HEK293T (cell line): ENCODE data around the gene RGS3.

Source experiments
- CTCF ChIA-PET: fragments of 350-600 bp; formaldehyde crosslinking; extraction: SDS; loops from one replicate; lab custom pipeline; 2021; ENCODE audit warnings: antibody characterized with exemption, inconsistent platforms; lab: Yijun Ruan, JAX
- POLR2A ChIA-PET: fragments of 350-600 bp; formaldehyde crosslinking; extraction: SDS; loops from one replicate; lab custom pipeline; 2020; ENCODE audit warnings: antibody characterized with exemption, inconsistent platforms; lab: Yijun Ruan, JAX
- DNase-seq: peaks from one replicate; pipeline ENCODE4 v3.0.0; 2012; ENCODE audit warnings: mixed read lengths; ENCODE audit errors: extremely low spot score
- ARNT ChIP-seq: fragments of 450-650 bp; IDR thresholded peaks from 2 replicates; pipeline ENCODE4 v1.6.1; 2017; ENCODE audit warnings: mild to moderate bottlenecking
- BHLHE40 ChIP-seq: fragments of 450-650 bp; IDR thresholded peaks from 2 replicates; pipeline ENCODE4 v1.6.1; 2016; ENCODE audit warnings: mild to moderate bottlenecking, moderate library complexity, borderline replicate concordance
- CTBP1 ChIP-seq: fragments of 450-650 bp; IDR thresholded peaks from 2 replicates; pipeline ENCODE4 v1.6.1; 2016; ENCODE audit warnings: borderline replicate concordance
- ELF4 ChIP-seq: fragments of 450-650 bp; IDR thresholded peaks from 2 replicates; pipeline ENCODE4 v1.6.1; 2017; ENCODE audit warnings: antibody characterized with exemption
- FOXA1 ChIP-seq: fragments of 450-650 bp; IDR thresholded peaks from 2 replicates; pipeline ENCODE4 v1.6.1; 2016; ENCODE audit warnings: mild to moderate bottlenecking
- FOXK2 ChIP-seq: fragments of 450-650 bp; IDR thresholded peaks from 2 replicates; pipeline ENCODE4 v1.6.1; 2016; ENCODE audit warnings: mild to moderate bottlenecking
- FOXM1 ChIP-seq: fragments of 450-650 bp; IDR thresholded peaks from 2 replicates; pipeline ENCODE4 v1.6.1; 2017; ENCODE audit warnings: mild to moderate bottlenecking, borderline replicate concordance
- HDGF ChIP-seq: fragments of 450-650 bp; IDR thresholded peaks from 2 replicates; pipeline ENCODE4 v1.6.1; 2017; ENCODE audit warnings: antibody characterized with exemption, borderline replicate concordance
- L3MBTL2 ChIP-seq: fragments of 450-650 bp; conservative IDR thresholded peaks from 2 replicates; pipeline ENCODE4 v1.6.1; 2016; ENCODE audit warnings: mild to moderate bottlenecking
- LEF1 ChIP-seq: fragments of 450-650 bp; IDR thresholded peaks from 2 replicates; pipeline ENCODE4 v1.6.1; 2017; ENCODE audit warnings: mild to moderate bottlenecking, borderline replicate concordance
- NFRKB ChIP-seq: fragments of 450-650 bp; IDR thresholded peaks from 2 replicates; pipeline ENCODE4 v1.6.1; 2016; ENCODE audit warnings: mild to moderate bottlenecking, moderate library complexity
- PKNOX1 ChIP-seq: fragments of 450-650 bp; IDR thresholded peaks from 2 replicates; pipeline ENCODE4 v1.6.1; 2016
- SP1 ChIP-seq: fragments of 450-650 bp; IDR thresholded peaks from 2 replicates; pipeline ENCODE4 v1.6.1; 2017
- SUZ12 ChIP-seq: fragments of 450-650 bp; IDR thresholded peaks from 2 replicates; pipeline ENCODE4 v1.6.1; 2016; ENCODE audit warnings: mild to moderate bottlenecking
- TARDBP ChIP-seq: fragments of 450-650 bp; IDR thresholded peaks from 2 replicates; pipeline ENCODE4 v1.6.1; 2016
- ZNF384 ChIP-seq: fragments of 450-650 bp; IDR thresholded peaks from 2 replicates; pipeline ENCODE4 v1.6.1; 2016

Gene RGS3

GRCh38 chr9:113524468-113524867 lies 60.9 kb downstream of the RGS3 start:
- ChIA-PET POLR2A (interaction anchor here (1.3 kb wide), 1 partner anchor 17 kb away, joined by 4 read pairs; no protein-coding TSS in a partner anchor), CTCF (no interaction called here)
- no peak for DNase-seq
- TF ChIP-seq SP1 (no peak), LEF1 (no peak), FOXA1 (no peak), CTBP1 (no peak), ARNT (no peak), HDGF (no peak), FOXK2 (no peak), TARDBP (no peak), SUZ12 (no peak), FOXM1 (no peak), PKNOX1 (no peak), ELF4 (no peak), ZNF384 (no peak), BHLHE40 (no peak), NFRKB (no peak), L3MBTL2 (no peak)

GRCh38 chr9:113525205-113525604 lies 61.7 kb downstream of the RGS3 start:
- POLR2A ChIA-PET = interaction anchor here (1.3 kb wide), 1 partner anchor 16 kb away, joined by 4 read pairs; no protein-coding TSS in a partner anchor
- CTCF ChIA-PET = no interaction called here
- TF ChIP-seq FOXM1 (no peak), L3MBTL2 (no peak), FOXA1 (no peak), SP1 (no peak), HDGF (no peak), ELF4 (no peak), CTBP1 (no peak), ZNF384 (no peak), NFRKB (no peak), SUZ12 (no peak), LEF1 (no peak), TARDBP (no peak), PKNOX1 (no peak), BHLHE40 (no peak), ARNT (no peak), FOXK2 (no peak)
- no peak for DNase-seq

GRCh38 chr9:113525831-113526230 lies 62.3 kb downstream of the RGS3 start:
- POLR2A ChIA-PET = interaction anchor here (1.3 kb wide), 1 partner anchor 16 kb away, joined by 4 read pairs; no protein-coding TSS in a partner anchor
- no peak for DNase-seq
- CTCF ChIA-PET = no interaction called here
- TF ChIP-seq CTBP1 (no peak), BHLHE40 (no peak), L3MBTL2 (no peak), NFRKB (no peak), FOXK2 (no peak), TARDBP (no peak), FOXA1 (no peak), SP1 (no peak), HDGF (no peak), FOXM1 (no peak), SUZ12 (no peak), ZNF384 (no peak), PKNOX1 (no peak), ELF4 (no peak), LEF1 (no peak), ARNT (no peak)

GRCh38 chr9:113526231-113526746 lies 62.8 kb downstream of the RGS3 start:
- POLR2A ChIA-PET = no interaction called here
- DNase-seq = no peak
- CTCF ChIA-PET = no interaction called here
- TF ChIP-seq FOXA1 (no peak), LEF1 (no peak), ARNT (no peak)

- ChIA-PET CTCF (no interaction called here), POLR2A (no interaction called here)
- DNase-seq = no peak
- TF ChIP-seq TARDBP (no peak), SP1 (no peak), ELF4 (no peak), ARNT (no peak), CTBP1 (no peak), NFRKB (no peak), SUZ12 (no peak), BHLHE40 (no peak), ZNF384 (no peak), LEF1 (no peak), FOXK2 (no peak), FOXM1 (no peak), HDGF (no peak), L3MBTL2 (no peak), PKNOX1 (no peak), FOXA1 (no peak)
Measured at GRCh38 chr9:113526841-113527240, 63.3 kb downstream of the RGS3 start.
